ENCODE data around the gene GPBAR1. TPM values are rescaled to one million over a fixed set of nuclear protein-coding genes. Genes with fewer than 3 reads are reported as not detected.

GPBAR1 gene
- total RNA-seq, 1 experiment from 2014 or later, result 0.82 TPM

- Histone ChIP-seq H2AFZ (ENCODE audit: low read length) (no peak overlapping the region), H3K9ac (ENCODE audit: low read length) (peak overlapping the region; percentile 71), H3K79me2 (ENCODE audit: low read length) (no peaks in the 10 kb centered on the region), H3K27ac (ENCODE audit: low read length) (peak overlapping the region; percentile 75), H3K4me3 (ENCODE audit: low read length) (peak overlapping the region; percentile 67; the same call in 1 of the 2 replicates), H3K4me2 (ENCODE audit: low read depth, low read length, poor library complexity, severe bottlenecking) (peak overlapping the region; percentile 73), H3K9me2 (replicated peaks; ENCODE audit: insufficient read depth, low read length) (no peaks in the 10 kb centered on the region), H3K36me3 (ENCODE audit: insufficient read depth, low read length) (no peaks in the 10 kb centered on the region), H3K9me3 (ENCODE audit: low read length) (no peaks in the 10 kb centered on the region), H3K4me1 (ENCODE audit: low read length) (peaks cover 49% of the 10 kb centered on the region), H3K27me3 (ENCODE audit: low read length) (no peaks in the 10 kb centered on the region), H4K20me1 (ENCODE audit: insufficient read depth, low read depth, low read length) (no peaks in the 10 kb centered on the region)
- no peak for DNase-seq
Measured at GRCh38 chr2:218291318-218292047, 30.7 kb downstream of the GPBAR1 start.

- H3K9me3 ChIP-seq (ENCODE audit: low read length), result no peaks in the 10 kb centered on the region
- peak within 1 kb of the TSS; percentile 70; the same call in 1 of the 2 replicates for H2AFZ ChIP-seq (ENCODE audit: low read length)
- no peaks in the 10 kb centered on the region for H3K79me2 ChIP-seq (ENCODE audit: low read length)
- peak; percentile 90 for DNase-seq
- peak within 1 kb of the TSS; percentile 71 for H3K9ac ChIP-seq (ENCODE audit: low read length)
- H3K4me3 ChIP-seq (ENCODE audit: low read length), result peak within 1 kb of the TSS; percentile 67; the same call in 1 of the 2 replicates
- no peaks in the 10 kb centered on the region for H3K36me3 ChIP-seq (ENCODE audit: insufficient read depth, low read length)
- H3K4me1 ChIP-seq (ENCODE audit: low read length), result peaks cover 40% of the 10 kb centered on the region
- H4K20me1 ChIP-seq (ENCODE audit: insufficient read depth, low read depth, low read length), result no peaks in the 10 kb centered on the region
- H3K9me2 ChIP-seq (replicated peaks; ENCODE audit: insufficient read depth, low read length), result no peaks in the 10 kb centered on the region
- H3K27ac ChIP-seq (ENCODE audit: low read length), result peak within 1 kb of the TSS; percentile 75
- H3K27me3 ChIP-seq (ENCODE audit: low read length), result no peaks in the 10 kb centered on the region
- peak within 1 kb of the TSS; percentile 73 for H3K4me2 ChIP-seq (ENCODE audit: low read depth, low read length, poor library complexity, severe bottlenecking)
Measured at GRCh38 chr2:218292048-218293014, 31.5 kb downstream of the GPBAR1 start, which contains the start of gene TMBIM1. Gene TMBIM1 (minus strand): TSS chr2:218292503. CDS start chr2:218282141, 10,362 bp downstream.

GRCh38 chr2:218293715-218294429 is 33.1 kb downstream of the GPBAR1 start:
- Histone ChIP-seq H3K9ac (ENCODE audit: low read length) (no peak overlapping the region), H3K4me3 (ENCODE audit: low read length) (no peak overlapping the region), H3K27ac (ENCODE audit: low read length) (no peak overlapping the region), H4K20me1 (ENCODE audit: insufficient read depth, low read depth, low read length) (no peaks in the 10 kb centered on the region), H2AFZ (ENCODE audit: low read length) (no peak overlapping the region), H3K4me2 (ENCODE audit: low read depth, low read length, poor library complexity, severe bottlenecking) (no peak overlapping the region), H3K36me3 (ENCODE audit: insufficient read depth, low read length) (no peaks in the 10 kb centered on the region), H3K9me2 (replicated peaks; ENCODE audit: insufficient read depth, low read length) (no peaks in the 10 kb centered on the region), H3K79me2 (ENCODE audit: low read length) (no peaks in the 10 kb centered on the region), H3K9me3 (ENCODE audit: low read length) (no peaks in the 10 kb centered on the region), H3K4me1 (ENCODE audit: low read length) (peaks cover 35% of the 10 kb centered on the region), H3K27me3 (ENCODE audit: low read length) (no peaks in the 10 kb centered on the region)
- no peak for DNase-seq

- DNase-seq, result no peak
- no peak overlapping the region for H3K4me2 ChIP-seq (ENCODE audit: low read depth, low read length, poor library complexity, severe bottlenecking)
- H3K36me3 ChIP-seq (ENCODE audit: insufficient read depth, low read length), result no peaks in the 10 kb centered on the region
- H3K4me1 ChIP-seq (ENCODE audit: low read length), result peaks cover 35% of the 10 kb centered on the region
- no peak overlapping the region for H3K27ac ChIP-seq (ENCODE audit: low read length)
- no peak overlapping the region for H3K9ac ChIP-seq (ENCODE audit: low read length)
- no peaks in the 10 kb centered on the region for H3K9me3 ChIP-seq (ENCODE audit: low read length)
- H3K79me2 ChIP-seq (ENCODE audit: low read length), result no peaks in the 10 kb centered on the region
- no peaks in the 10 kb centered on the region for H4K20me1 ChIP-seq (ENCODE audit: insufficient read depth, low read depth, low read length)
- H3K4me3 ChIP-seq (ENCODE audit: low read length), result no peak overlapping the region
- H3K9me2 ChIP-seq (replicated peaks; ENCODE audit: insufficient read depth, low read length), result no peaks in the 10 kb centered on the region
- H3K27me3 ChIP-seq (ENCODE audit: low read length), result no peaks in the 10 kb centered on the region
- no peak overlapping the region for H2AFZ ChIP-seq (ENCODE audit: low read length)
Measured at GRCh38 chr2:218294430-218295022, 33.7 kb downstream of the GPBAR1 start.

GRCh38 chr2:218295029-218295428 is 34.2 kb downstream of the GPBAR1 start:
- Histone ChIP-seq H3K9ac (ENCODE audit: low read length) (no peak overlapping the region), H3K27me3 (ENCODE audit: low read length) (no peaks in the 10 kb centered on the region), H4K20me1 (ENCODE audit: insufficient read depth, low read depth, low read length) (no peaks in the 10 kb centered on the region), H3K36me3 (ENCODE audit: insufficient read depth, low read length) (no peaks in the 10 kb centered on the region), H3K4me2 (ENCODE audit: low read depth, low read length, poor library complexity, severe bottlenecking) (no peak overlapping the region), H2AFZ (ENCODE audit: low read length) (no peak overlapping the region), H3K27ac (ENCODE audit: low read length) (no peak overlapping the region), H3K9me2 (replicated peaks; ENCODE audit: insufficient read depth, low read length) (no peaks in the 10 kb centered on the region), H3K4me3 (ENCODE audit: low read length) (no peak overlapping the region), H3K79me2 (ENCODE audit: low read length) (no peaks in the 10 kb centered on the region), H3K4me1 (ENCODE audit: low read length) (peaks cover 30% of the 10 kb centered on the region), H3K9me3 (ENCODE audit: low read length) (no peaks in the 10 kb centered on the region)
- DNase-seq, result no peak

GRCh38 chr2:218296200-218296599 is 35.4 kb downstream of the GPBAR1 start:
- no peak for DNase-seq
- Histone ChIP-seq H3K4me3 (ENCODE audit: low read length) (no peak overlapping the region), H3K9me3 (ENCODE audit: low read length) (no peaks in the 10 kb centered on the region), H3K27ac (ENCODE audit: low read length) (no peak overlapping the region), H3K4me2 (ENCODE audit: low read depth, low read length, poor library complexity, severe bottlenecking) (no peak overlapping the region), H3K27me3 (ENCODE audit: low read length) (no peaks in the 10 kb centered on the region), H3K9ac (ENCODE audit: low read length) (no peak overlapping the region), H4K20me1 (ENCODE audit: insufficient read depth, low read depth, low read length) (no peaks in the 10 kb centered on the region), H3K79me2 (ENCODE audit: low read length) (no peaks in the 10 kb centered on the region), H3K36me3 (ENCODE audit: insufficient read depth, low read length) (no peaks in the 10 kb centered on the region), H3K9me2 (replicated peaks; ENCODE audit: insufficient read depth, low read length) (no peaks in the 10 kb centered on the region), H3K4me1 (ENCODE audit: low read length) (peaks cover 19% of the 10 kb centered on the region), H2AFZ (ENCODE audit: low read length) (no peak overlapping the region)

GRCh38 chr2:218296847-218297246 is 36.0 kb downstream of the GPBAR1 start:
- no peaks in the 10 kb centered on the region for H3K9me2 ChIP-seq (replicated peaks; ENCODE audit: insufficient read depth, low read length)
- H2AFZ ChIP-seq (ENCODE audit: low read length), result no peak overlapping the region
- no peak overlapping the region for H3K4me2 ChIP-seq (ENCODE audit: low read depth, low read length, poor library complexity, severe bottlenecking)
- no peaks in the 10 kb centered on the region for H3K27me3 ChIP-seq (ENCODE audit: low read length)
- no peak for DNase-seq
- H3K9me3 ChIP-seq (ENCODE audit: low read length), result no peaks in the 10 kb centered on the region
- no peak overlapping the region for H3K9ac ChIP-seq (ENCODE audit: low read length)
- H3K4me3 ChIP-seq (ENCODE audit: low read length), result no peak overlapping the region
- H3K36me3 ChIP-seq (ENCODE audit: insufficient read depth, low read length), result no peaks in the 10 kb centered on the region
- no peaks in the 10 kb centered on the region for H4K20me1 ChIP-seq (ENCODE audit: insufficient read depth, low read depth, low read length)
- peaks cover 12% of the 10 kb centered on the region for H3K4me1 ChIP-seq (ENCODE audit: low read length)
- no peak overlapping the region for H3K27ac ChIP-seq (ENCODE audit: low read length)
- H3K79me2 ChIP-seq (ENCODE audit: low read length), result no peaks in the 10 kb centered on the region
